GM23248 (cell line): ENCODE measurements around the gene DNMT3B. TPM values are rescaled to one million over a fixed set of nuclear protein-coding genes. Genes with fewer than 3 reads are reported as not detected.

Experiments
- DNase-seq: peaks from one replicate; pipeline ENCODE4 v3.0.0-alpha.2; 2015
- H2AFZ ChIP-seq: fragments of 200-600 bp; sonication (generic); 2 replicates; pipeline ENCODE4 v1.6.1; 2016; ENCODE audit warnings: antibody characterized with exemption
- H3F3A ChIP-seq: fragments of 200-600 bp; sonication (generic); 2 replicates; pipeline ENCODE4 v1.6.1; 2016; ENCODE audit warnings: mild to moderate bottlenecking, antibody characterized with exemption, mixed run types; ENCODE audit not compliant: insufficient read depth
- H3K27ac ChIP-seq: fragments of 200-600 bp; sonication (generic); 2 replicates; pipeline ENCODE4 v1.5.1; 2016; ENCODE audit warnings: mild to moderate bottlenecking
- H3K27me3 ChIP-seq: fragments of 200-600 bp; sonication (generic); replicated peaks from 2 replicates; pipeline ENCODE4 v1.6.1; 2016; ENCODE audit warnings: mild to moderate bottlenecking; ENCODE audit not compliant: insufficient read depth
- H3K36me3 ChIP-seq: fragments of 200-600 bp; sonication (generic); 2 replicates; pipeline ENCODE4 v1.6.1; 2016; ENCODE audit warnings: low read depth, mild to moderate bottlenecking
- H3K4me1 ChIP-seq: fragments of 200-600 bp; sonication (generic); 2 replicates; pipeline ENCODE4 v1.6.1; 2016; ENCODE audit warnings: mild to moderate bottlenecking; ENCODE audit not compliant: insufficient read depth
- H3K4me2 ChIP-seq: fragments of 200-600 bp; sonication (generic); one replicate; pipeline ENCODE4 v1.6.1; 2016; ENCODE audit warnings: mild to moderate bottlenecking; ENCODE audit not compliant: unreplicated experiment
- H3K4me3 ChIP-seq: fragments of 200-600 bp; sonication (generic); 2 replicates; pipeline ENCODE4 v1.5.1; 2016; ENCODE audit warnings: mild to moderate bottlenecking
- H3K79me2 ChIP-seq: fragments of 200-600 bp; sonication (generic); 2 replicates; pipeline ENCODE4 v1.6.1; 2016; ENCODE audit warnings: mild to moderate bottlenecking; ENCODE audit not compliant: insufficient read depth
- H3K9ac ChIP-seq: fragments of 200-600 bp; sonication (generic); 2 replicates; pipeline ENCODE4 v1.6.1; 2016; ENCODE audit warnings: mild to moderate bottlenecking
- H3K9me2 ChIP-seq: fragments of 200-600 bp; sonication (generic); 2 replicates; pipeline ENCODE4 v1.6.1; 2016; ENCODE audit warnings: mixed run types, mild to moderate bottlenecking, moderate library complexity; ENCODE audit not compliant: insufficient read depth
- H3K9me3 ChIP-seq: fragments of 200-600 bp; sonication (generic); one replicate; pipeline ENCODE4 v1.6.1; 2017; ENCODE audit warnings: low read depth
- H4K20me1 ChIP-seq: fragments of 200-600 bp; sonication (generic); 2 replicates; pipeline ENCODE4 v1.6.0; 2016; ENCODE audit not compliant: insufficient read depth
- EZH2 ChIP-seq: fragments of 200-600 bp; sonication (generic); IDR thresholded peaks from 2 replicates; pipeline ENCODE4 v1.6.1; 2018; ENCODE audit warnings: antibody characterized with exemption, mild to moderate bottlenecking; ENCODE audit not compliant: insufficient read depth, poor library complexity, severe bottlenecking
- EZH2phosphoT487 ChIP-seq: fragments of 200-600 bp; sonication (generic); IDR thresholded peaks from 2 replicates; pipeline ENCODE4 v1.6.1; 2018; ENCODE audit warnings: antibody characterized with exemption, moderate library complexity, mild to moderate bottlenecking, low read depth; ENCODE audit not compliant: insufficient read depth
- WGBS, 2 experiments: methylation state at CpG; one replicate each; pipeline ENCODE4 v1.1.6; 2015 to 2017; ENCODE audit warnings: low lambda C conversion rate in 2 of 2, low coverage in 1 of 2; ENCODE audit errors: missing lambda C conversion rate in 2 of 2; 5-methylcytosine and 5-hydroxymethylcytosine counted together
- in situ Hi-C: fragments of 300-500 bp; cut with MboI; formaldehyde crosslinking; loops from 2 replicates; pipeline ENCODE4 v1.15.0; 2020
- polyA plus RNA-seq: library from polyadenylated mRNA; unstranded; fragments of >200 nt; fragmentation: Nextera tagmentation; extraction: Ambion mirVana; gene quantifications from 2 replicates; pipeline ENCODE4 v1.2.1, GENCODE V29; 2016
- total RNA-seq: library from RNA; depleted of rRNA; stranded (reverse); fragments of >200 nt; shearing (Covaris generic); gene quantifications from 2 replicates; pipeline ENCODE4 v1.2.3, GENCODE V29; 2014

Gene DNMT3B
- total and polyA plus RNA-seq, 2 experiments from 2014 or later, result 0.85 to 1.5 TPM

DNA sequence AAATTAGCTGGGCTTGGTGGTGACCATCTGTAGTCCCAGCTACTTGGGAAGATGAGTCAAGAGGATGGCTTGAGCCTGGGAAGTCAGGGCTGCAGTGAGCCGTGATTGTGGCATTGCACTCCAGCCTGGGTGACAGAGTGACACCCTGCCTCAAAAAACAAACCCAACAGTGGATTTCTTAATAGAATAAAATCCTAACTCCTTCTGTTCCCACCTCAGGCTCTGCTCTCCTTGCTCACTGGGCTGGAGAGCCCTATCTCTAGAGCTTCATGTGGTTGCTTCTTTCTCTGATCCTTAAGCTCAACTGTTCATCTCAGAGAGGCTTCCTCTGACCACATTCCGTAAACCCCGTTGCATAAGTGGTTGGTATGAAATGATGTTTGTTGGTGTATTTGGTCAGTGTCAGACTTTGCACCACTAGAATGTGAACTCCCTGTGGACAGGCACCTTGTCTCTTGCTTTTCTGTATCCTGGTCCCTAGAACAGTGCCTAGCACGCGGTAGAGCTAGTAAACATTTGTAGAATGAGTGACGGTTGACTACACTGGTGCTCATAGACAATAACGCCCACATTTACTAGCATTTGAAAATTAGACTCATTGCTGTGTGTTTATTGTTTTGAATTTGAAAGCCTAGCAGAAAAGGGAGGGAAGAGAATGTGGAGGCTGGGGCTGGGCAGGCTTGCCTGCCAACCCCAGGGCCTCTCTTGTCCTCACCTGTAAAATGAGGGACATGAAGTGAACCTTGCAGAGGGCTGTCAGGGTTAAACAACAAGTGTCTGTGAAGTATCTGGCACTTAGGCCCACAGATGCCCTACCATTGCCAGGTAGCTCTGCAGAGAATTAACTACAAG, 61.8 kb downstream of the DNMT3B start:
- Histone ChIP-seq H2AFZ (no peak overlapping the region), H3K9me2 (no peaks in the 10 kb centered on the region), H3K4me1 (peaks cover 54% of the 10 kb centered on the region), H4K20me1 (peaks cover 18% of the 10 kb centered on the region), H3K27me3 (no peaks in the 10 kb centered on the region), H3K27ac (peak overlapping the region; percentile 93), H3F3A (peaks cover 49% of the 10 kb centered on the region), H3K4me3 (peak overlapping the region; percentile 92), H3K36me3 (peaks cover 9% of the 10 kb centered on the region; the same call in 1 of the 2 replicates), H3K9ac (peak overlapping the region; percentile 77), H3K4me2 (peak overlapping the region; percentile 97), H3K9me3 (no peaks in the 10 kb centered on the region), H3K79me2 (peaks cover 88% of the 10 kb centered on the region)
- no peak for TF ChIP-seq EZH2phosphoT487
- TF ChIP-seq EZH2, result no peak
- 84 to 86% methylated on average over 7 of the region's 7 CpGs for WGBS, 2 experiments
- in situ Hi-C loops, result no loop called here
- peak; percentile 47 for DNase-seq

- no peak overlapping the region for H3K9ac ChIP-seq
- peaks cover 22% of the 10 kb centered on the region; the same call in 1 of the 2 replicates for H3K36me3 ChIP-seq
- no peak overlapping the region for H2AFZ ChIP-seq
- no peaks in the 10 kb centered on the region for H3K27me3 ChIP-seq
- peak overlapping the region; percentile 81 for H3K27ac ChIP-seq
- H3F3A ChIP-seq, result peaks cover 56% of the 10 kb centered on the region
- peak overlapping the region; percentile 34 for H3K4me2 ChIP-seq
- DNase-seq, result peak; percentile 57
- H3K9me2 ChIP-seq, result no peaks in the 10 kb centered on the region
- no peaks in the 10 kb centered on the region for H3K9me3 ChIP-seq
- TF ChIP-seq EZH2 (no peak), EZH2phosphoT487 (no peak)
- peaks cover 46% of the 10 kb centered on the region for H3K4me1 ChIP-seq
- H3K4me3 ChIP-seq, result no peak overlapping the region
- in situ Hi-C loops, result no loop called here
- H4K20me1 ChIP-seq, result peaks cover 8% of the 10 kb centered on the region
- WGBS, 2 experiments, result 93 to 99% methylated on average over 4 of the region's 4 CpGs
- peaks cover 97% of the 10 kb centered on the region for H3K79me2 ChIP-seq
These were observed 66.0 kb downstream of the DNMT3B start for GRCh38 chr20:32828029-32828680.

DNA sequence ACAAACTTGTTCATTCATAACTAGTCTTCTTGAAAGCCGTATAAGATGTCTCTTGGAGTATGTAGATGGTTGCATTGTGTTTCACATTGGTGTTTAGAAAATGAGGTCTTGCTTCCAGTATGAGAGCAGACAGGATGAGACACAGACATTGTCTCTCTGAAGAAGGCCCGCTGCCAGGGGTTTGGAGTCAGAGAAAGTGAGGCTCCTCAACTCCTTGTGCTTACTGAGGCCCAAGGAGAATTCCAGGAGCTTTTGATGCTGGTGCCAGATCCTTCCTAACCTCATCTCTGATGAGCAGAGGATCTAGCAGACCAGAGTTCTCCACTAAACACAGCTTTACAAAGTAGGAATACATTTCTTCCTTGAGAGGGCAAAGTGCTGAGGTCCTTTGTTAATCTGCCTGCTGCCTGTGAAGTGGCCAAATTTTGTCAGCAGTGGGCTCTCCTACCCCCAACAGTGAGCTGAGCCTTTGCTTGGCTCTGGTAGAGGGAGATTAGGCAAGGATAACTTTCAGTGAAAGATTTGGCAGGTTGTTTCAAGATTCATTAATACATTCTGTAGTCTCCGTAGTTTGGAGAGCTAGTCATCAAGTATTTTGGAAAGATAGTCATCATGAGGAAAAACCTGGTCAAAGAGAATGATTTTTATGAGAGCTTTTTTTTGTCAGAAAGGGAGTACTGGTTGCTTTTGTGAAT, 67.3 kb downstream of the DNMT3B start:
- TF ChIP-seq EZH2phosphoT487 (no peak), EZH2 (no peak)
- Histone ChIP-seq H3K9ac (peak overlapping the region; percentile 46), H3K27ac (peak overlapping the region; percentile 81), H3F3A (peaks cover 44% of the 10 kb centered on the region), H2AFZ (no peak overlapping the region), H3K4me1 (peaks cover 33% of the 10 kb centered on the region), H4K20me1 (peaks cover 8% of the 10 kb centered on the region; the same call in 1 of the 2 replicates), H3K9me2 (no peaks in the 10 kb centered on the region), H3K79me2 (peaks cover 97% of the 10 kb centered on the region), H3K4me3 (no peak overlapping the region), H3K4me2 (peak overlapping the region; percentile 33), H3K27me3 (no peaks in the 10 kb centered on the region), H3K36me3 (peaks cover 31% of the 10 kb centered on the region), H3K9me3 (no peaks in the 10 kb centered on the region)
- DNase-seq, result peak; percentile 81
- in situ Hi-C loops, result no loop called here
- WGBS, 2 experiments, result 47 to 48% methylated on average over 3 of the region's 3 CpGs

GRCh38 chr20:32830437-32830836, 68.3 kb downstream of the DNMT3B start:
- peak overlapping the region; percentile 81 for H3K27ac ChIP-seq
- H3K4me3 ChIP-seq, result no peak overlapping the region
- H3F3A ChIP-seq, result peaks cover 36% of the 10 kb centered on the region
- no peaks in the 10 kb centered on the region for H3K27me3 ChIP-seq
- no peak overlapping the region for H2AFZ ChIP-seq
- H3K79me2 ChIP-seq, result peaks cover 97% of the 10 kb centered on the region
- no peaks in the 10 kb centered on the region for H3K9me2 ChIP-seq
- H3K36me3 ChIP-seq, result peaks cover 40% of the 10 kb centered on the region
- H3K9me3 ChIP-seq, result no peaks in the 10 kb centered on the region
- TF ChIP-seq EZH2phosphoT487 (no peak), EZH2 (no peak)
- WGBS, 2 experiments, result 96 to 100% methylated on average over 3 of the region's 3 CpGs
- peak overlapping the region; percentile 51 for H3K4me2 ChIP-seq
- in situ Hi-C loops, result no loop called here
- H3K9ac ChIP-seq, result peak overlapping the region; percentile 46
- H3K4me1 ChIP-seq, result peaks cover 29% of the 10 kb centered on the region
- peaks cover 8% of the 10 kb centered on the region; the same call in 1 of the 2 replicates for H4K20me1 ChIP-seq
- DNase-seq, result peak; percentile 65
